Vagina (tissue), 2 donors: Measurements from ENCODE around the gene MEGF9.

Experiments
- CTCF ChIP-seq, 3 experiments: fragments of 450-650 bp in 2 of 3; fragments of 200-600 bp in 1 of 3; sonication (generic) in 1 of 3; IDR thresholded peaks; one replicate each; pipeline ENCODE4 v1.5.1; 2017 to 2019; ENCODE audit warnings: antibody characterized with exemption in 3 of 3, mild to moderate bottlenecking in 2 of 3, moderate library complexity in 2 of 3
- POLR2AphosphoS5 ChIP-seq, 2 donors: sonication (generic); formaldehyde crosslinking; IDR thresholded peaks; one replicate each; pipeline ENCODE4 v1.9.0; 2017; ENCODE audit warnings: antibody characterized with exemption in 2 of 2, mild to moderate bottlenecking in 2 of 2, low read depth in 1 of 2; ENCODE audit not compliant: insufficient read depth in 1 of 2

- TF ChIP-seq CTCF (IDR thresholded peaks at IDR 0.05) (no peak), POLR2AphosphoS5 (IDR thresholded peaks at IDR 0.05; ENCODE audit: insufficient read depth in 1 of 2, low read depth in 1 of 2) (no peak)
Observed at GRCh38 chr9:120630333-120630732, 83.9 kb downstream of the MEGF9 start.
